ENCODE measurements around the gene LMX1A.

The LMX1A gene

DNA sequence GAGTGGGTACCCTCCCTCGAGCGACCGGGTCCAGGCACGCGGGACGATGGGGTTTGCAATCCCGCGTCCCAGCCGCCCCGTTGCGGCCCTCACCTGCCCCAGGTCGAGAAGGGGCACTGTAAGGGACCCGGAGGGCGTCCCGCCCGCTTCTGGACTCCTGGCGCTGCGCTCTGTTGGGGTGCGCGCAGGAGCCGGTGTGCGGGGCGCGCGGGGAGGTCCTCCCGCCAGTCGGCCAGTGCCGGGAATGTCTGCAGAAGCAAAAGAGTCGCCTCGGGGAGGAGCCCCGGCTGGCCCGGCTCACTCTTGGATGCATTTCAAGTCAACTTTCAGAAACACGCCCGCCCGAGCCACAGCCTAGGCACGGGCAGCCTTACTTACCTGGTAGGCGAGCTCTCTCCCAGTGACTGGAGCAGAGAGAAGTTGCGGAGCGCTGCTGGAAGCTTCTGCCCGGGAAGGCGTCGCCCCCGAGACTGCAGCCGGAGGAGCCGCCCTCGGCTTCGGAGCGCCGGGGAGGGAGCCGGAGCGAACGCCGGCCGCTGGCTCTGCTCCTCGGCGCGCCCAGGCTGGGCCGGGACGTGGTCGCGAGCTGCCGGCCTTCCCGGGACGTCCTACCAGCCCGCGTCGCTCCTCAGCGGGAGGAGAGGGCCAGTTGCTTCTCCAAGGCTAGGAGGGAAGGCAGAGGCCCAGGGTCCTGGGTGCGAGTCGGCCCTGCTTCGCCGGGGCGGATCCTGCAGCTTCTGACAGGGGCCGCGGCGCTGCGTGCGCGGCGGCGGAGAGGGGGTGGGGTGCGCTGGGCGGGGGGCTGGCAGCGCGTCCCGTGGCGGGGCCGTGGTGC lies at the start of gene LMX1A:
TSS of gene LMX1A (minus strand) at position 739 of the 835 bp plus-strand sequence. CDS start 1,156 bp downstream, outside the sequence.
- DNase-seq: no peak

DNA sequence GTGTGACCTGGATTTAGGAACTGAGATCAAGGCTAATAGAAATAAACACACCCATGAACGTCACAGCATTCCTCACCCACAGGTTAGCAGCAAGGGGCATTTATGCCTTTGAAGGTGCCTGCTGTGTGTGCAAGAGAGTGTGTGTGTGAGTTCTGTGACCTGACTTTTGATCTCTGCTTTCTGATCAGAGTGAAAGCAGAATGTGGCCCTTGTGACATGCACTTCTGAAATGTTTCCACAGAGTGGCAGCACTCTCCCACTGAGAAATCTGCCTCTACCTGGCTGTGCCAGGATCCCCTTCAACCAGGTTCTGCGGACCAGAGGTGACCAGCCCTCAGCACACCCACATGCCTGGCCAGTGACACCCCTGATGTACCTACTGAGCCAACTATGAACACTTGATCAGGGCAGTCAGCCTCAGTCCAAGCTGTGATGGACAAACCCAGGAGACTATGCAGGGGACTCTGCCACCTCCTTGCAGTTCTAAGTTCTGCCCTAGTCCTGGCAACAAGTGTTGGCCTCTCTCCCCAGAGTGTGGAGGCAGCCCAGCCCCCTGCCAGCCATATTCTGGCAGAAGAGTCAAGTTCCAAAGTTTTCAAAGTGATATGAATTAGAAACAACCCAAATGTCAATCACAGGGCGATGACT lies 47.4 kb upstream of the LMX1A start:
- peak; percentile 80 for DNase-seq

DNA sequence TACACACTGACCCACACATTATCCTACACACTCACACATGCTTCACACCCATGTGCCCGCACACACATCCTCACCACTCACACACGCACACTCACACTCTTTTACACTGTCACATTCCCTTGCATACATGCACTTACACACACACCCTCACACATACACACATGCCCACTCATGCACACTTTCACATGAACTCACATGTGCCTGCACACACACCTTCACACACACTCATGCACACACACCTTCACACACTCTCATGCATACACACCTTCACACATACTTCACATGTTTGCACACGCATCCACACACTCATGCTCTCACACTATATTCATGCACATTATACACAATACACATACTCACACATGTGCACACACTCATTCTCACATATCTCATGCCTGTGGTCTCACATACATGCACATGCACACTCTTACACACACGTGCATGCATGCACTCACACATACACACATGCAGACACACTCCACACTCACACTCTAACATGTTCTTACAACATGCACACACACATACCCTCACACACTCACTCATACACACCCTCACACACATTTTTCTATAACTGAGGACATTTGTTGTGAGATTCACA lies 46.1 kb upstream of the LMX1A start:
- DNase-seq: no peak

DNA sequence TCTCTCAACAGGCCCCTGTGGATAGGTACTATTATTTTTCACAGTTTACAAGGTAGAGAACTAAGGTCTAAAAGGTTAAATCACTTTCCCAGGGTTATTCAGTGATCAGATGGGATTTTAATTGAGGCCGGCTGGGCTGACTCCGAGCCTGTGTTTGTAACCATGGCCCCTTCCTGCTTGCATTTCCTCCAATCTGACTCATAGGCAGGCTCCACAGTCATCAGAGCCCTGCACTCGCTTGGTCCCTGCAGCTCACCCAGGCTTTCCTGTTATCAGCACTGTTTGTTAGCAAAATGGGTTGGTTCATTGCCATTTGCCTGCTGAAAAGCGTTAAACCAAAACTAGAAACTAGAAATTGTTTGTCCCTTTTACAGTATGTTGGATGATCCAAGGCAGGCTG lies 41.4 kb upstream of the LMX1A start:
- DNase-seq: no peak

DNA sequence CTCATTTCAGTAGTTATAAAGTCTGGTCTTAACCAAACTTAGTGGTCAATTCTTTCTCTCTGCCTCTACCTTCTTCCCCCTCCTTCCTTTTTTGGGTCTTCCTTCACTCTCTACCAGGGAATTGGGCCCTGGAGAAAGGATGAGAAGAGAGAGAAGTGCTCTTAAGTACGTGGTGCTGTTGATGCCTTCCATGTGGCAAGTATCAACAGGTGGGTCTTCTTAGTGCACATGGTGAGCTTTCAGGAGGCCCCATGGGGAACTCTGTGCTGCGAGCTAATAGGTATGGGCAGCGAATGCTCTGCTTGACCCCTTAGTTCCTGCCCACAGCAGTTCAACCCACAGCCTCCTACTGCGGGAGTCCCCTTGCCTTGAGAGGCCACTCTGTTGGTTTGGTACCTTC lies 39.4 kb upstream of the LMX1A start:
- DNase-seq: no peak

DNA sequence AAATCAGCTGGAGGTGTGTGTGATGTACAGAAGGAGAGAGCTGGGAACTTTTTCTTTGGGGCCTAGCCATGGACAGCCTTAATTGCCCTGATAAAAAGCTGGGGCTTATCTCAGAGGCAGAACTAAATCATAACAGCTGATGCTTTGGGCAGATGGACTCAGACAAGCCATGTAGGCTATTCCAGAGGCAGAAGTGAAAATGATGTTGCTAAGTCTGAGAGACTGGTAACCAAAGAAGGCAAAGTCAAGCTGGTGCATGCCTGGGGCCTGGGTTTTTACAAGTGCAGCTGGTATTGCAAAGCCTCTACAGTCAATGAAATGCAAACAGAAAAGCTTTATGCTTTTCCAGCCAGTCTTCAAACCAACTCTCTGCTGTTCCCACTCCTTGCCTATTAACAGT lies 39.0 kb upstream of the LMX1A start:
- DNase-seq: peak; percentile 46

DNA sequence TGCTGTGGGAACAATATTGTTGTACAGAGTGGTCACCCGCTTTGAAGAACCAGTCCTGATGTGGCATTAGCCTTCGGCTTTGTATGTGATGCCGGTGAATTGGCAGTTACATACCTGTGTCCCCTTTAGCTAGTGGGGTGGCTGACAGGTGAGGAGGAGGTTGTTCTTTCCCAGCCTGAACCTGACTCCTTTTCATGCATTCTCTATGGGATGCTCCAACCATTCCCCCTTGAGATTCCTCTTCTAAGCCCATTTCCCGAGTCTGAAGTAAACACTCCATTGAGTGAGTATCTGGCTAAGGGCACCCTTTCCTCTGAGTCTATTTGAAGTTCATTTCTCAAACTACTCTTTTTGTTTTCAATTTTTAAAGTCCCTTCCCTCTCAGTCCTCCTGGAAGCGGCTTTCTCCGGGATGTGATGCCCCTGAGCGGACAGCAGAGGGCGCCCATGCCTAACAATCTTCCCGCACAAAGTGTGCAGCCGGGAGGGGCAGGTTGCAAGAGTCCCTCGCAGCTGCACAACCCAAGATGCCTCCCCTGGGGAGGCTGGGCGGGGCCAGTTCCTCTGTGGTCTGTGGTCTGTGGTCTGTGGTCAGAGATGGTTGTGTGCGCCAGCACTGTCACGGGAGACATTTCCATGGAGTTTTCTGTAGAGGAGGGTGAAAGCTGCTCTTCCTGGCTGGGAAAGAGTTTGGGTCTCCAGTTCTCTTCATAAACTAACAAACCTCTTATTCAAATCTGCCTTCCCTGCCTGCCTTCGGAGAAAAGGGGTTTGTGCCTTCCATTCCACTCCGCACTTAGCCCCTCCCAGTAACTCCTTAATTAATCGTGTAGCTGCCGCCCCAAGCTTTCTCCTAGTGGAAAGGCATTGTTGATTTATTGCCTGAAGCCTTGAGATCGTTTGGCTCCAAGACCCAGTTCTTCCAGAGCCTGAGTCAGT lies 36.4 kb upstream of the LMX1A start:
- DNase-seq: peak; percentile 97

DNA sequence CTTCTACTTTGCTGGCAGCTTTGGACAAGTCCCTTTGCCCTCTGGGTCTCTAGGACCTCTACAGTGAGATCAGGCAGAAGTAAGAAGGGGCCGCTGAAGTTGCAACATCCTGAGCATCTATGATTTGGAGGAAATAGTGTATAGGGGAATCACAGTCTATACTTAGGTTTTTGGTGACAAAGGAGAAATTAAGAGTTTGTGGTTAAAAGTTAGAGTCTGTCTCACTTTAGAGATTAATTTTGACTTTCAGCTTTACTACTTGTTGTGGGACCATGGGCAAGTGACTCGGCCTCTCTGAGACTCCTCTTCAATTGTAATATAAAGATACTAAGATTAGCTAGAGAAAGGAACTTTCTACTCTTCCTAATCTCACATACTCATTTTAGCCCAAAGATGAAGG lies 33.1 kb upstream of the LMX1A start:
- no peak for DNase-seq

DNA sequence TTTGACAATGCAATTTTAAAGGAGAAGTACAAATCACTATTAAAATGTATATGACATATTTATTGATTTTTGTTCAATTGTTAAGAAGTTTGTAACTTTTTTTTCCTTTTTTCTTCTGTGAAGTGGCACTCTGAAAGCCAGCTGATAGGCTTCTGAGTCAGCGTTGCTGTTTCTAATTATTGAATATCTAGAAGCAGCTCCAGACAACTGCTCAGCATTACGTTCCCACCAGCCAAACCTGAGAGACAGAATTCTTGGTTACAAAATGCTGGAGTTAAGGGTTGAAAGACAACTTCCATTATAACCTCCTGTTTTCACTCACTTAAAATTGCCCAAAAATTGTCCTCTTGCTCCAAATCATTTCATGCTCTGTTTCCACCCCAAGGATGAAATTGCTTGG lies 31.4 kb upstream of the LMX1A start:
- no peak for DNase-seq

DNA sequence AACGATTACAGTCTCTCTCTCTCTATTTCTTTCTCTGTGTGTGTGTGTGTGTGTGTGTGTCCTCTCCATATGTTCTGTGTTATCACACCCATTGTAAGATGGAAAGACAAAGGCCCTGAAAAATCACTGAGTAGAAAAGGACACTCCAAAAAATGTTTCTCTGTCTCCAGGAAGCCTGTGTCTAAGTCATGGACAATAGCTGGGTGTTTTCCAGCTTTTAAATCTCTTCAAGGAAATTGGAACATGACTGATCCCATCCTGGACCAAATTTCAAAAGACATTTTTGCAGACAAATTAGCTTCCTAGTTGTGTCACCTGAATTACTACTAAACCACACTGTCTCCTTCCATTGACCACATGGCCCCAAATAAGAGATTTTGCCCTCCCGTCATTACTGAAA lies 31.0 kb upstream of the LMX1A start:
- DNase-seq: no peak

DNA sequence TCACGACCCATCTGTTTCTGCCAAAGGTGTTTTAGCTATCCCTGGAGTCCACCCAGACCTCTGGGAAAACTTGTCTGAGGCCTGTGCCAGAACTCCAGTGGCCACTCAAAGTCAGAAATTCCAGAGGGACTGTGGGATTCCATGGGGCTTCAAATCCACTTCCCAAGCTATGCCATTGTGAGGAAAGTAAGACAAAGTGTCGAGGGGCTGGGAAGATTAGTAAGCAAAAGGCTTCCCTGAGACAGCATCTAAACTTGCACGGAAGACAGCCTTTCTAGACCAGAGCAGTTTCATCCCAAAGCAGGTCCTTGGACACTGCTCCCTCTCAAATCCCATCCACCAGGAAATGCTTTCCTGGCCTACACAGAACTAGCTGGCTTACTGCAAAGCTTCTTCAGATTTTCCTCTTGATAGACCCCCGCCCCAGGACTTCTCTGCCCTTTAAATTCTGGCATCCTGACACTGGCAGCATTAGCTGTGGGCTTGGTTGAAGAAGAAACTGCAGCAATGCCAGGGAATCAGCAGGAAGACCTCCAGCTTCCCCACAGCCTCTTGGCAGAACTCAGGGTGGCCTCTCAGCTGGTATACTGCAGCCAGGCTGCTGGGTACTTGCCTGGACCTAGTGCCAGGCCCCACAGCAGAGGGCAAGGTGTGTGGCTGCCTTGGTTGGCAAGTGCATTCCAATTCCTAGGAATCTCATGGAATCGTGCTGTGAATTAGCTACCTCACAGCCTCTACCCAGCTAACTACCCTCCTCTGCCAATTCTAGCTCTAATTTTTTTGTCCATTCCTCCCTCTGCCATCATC lies 27.3 kb upstream of the LMX1A start:
- DNase-seq: no peak

DNA sequence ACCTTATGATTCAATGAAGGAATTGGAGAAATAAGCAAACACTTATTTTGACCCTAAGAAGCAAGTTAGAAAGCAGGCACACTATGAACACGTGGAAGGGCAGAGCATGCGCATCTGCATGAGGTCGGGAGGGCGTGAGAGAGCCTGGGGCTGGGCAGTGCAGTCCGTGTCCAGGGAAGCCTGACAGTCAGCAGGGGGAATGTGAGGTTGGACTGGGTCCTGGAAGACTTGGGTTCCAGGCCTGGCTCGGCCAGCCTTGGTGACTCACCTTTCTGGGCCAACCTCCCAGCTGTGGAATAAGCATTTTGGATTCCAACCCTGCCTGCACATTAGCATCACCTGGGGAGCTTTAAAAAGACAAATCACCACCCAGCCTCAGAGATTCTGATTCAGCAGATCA lies 26.6 kb upstream of the LMX1A start:
- no peak for DNase-seq

DNA sequence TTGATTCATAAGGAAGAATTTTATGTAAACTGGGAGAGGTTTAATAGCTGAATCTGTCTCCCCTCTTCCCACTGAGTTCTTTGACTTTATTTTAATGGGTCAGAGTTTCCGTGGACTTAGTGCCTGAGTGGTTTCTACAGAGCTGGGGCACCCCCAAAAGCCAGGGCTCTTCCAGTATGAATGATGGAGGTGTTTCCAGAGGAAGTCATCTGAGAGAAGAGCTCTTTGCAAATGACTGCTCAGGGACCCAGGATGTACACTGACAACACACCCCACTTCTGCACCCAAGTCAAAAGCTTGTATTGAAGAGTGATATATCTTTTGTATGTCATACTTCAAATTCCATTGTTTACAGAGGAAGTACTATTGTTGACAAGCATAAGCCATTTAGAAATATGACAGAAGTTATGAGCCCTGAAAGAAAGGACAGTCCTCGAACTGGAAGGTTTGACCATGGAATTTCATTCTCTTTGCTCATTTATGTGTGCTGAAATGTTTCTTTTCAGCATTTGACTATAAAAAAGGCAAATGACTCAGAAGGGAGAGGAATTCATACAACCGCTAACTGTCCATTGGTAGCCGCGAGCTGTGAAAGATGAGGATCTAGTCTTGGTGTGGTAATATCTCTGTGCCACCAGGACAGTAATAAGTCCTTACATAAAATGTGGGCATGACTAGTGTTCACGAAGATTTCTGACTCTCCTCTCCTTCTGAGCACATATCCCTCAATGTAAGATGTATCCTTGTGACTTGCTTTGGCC lies 25.4 kb upstream of the LMX1A start:
- no peak for DNase-seq

DNA sequence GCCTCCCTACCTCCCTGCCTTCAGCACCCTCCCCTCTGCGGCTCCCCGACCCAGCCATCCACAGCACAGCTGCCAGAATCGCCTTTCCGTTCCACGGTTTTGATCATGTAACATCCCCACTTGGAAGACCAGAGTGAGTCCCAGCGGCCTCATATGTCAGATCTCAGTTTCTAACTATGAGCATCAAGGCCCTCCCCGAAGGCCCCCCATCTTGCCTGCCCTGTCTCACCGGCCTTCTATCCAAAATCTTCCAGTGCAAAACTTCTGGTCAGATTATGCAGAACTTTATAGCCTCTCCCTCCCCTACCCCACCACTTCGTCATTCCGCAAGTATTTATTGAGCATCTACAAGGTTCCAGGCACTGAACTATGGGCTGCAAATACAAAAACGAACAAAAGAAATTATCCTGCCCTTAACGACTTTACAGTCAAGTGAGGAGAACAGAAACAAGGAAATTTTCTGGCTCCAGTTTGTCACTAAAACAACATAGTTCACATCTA lies 20.3 kb upstream of the LMX1A start:
- DNase-seq: no peak

DNA sequence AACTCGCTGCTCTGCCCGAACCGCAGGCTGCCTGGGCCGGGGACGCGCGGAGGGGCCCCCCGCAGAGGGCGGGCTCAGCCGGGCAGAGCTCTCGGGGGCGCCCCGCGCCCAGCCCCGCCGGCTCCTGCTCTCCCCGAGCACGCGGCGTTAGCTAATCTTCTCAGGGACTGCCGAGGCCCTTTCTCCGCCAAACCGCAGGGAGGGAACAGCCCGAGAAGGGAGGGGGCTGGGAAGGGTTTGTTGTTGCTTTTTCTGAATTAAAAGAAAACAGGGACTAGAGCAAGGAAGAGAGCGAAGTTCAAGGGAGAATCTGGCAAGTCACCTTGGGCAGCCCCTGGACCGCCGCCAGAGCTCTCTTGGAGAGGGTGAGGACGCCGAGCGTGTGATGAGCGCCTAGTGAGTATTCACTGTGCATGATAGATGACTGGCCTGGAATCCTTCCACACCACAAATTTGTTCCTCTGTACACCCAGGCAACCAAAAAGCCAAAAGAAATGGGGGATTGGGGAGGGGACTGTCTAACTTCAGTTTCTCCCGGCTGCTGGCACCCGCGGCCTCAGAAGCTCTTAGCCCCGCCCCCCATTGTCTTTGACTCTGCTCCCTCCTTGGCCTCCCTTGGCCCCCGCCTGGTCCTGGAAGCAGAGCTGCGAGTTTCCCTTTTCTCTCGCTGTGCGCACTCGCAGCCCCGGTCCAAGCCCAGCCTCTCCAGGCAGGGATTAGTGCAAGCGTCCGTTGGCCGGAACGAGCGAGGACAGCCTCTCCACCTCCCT lies 19.7 kb upstream of the LMX1A start:
- DNase-seq: peak; percentile 32

DNA sequence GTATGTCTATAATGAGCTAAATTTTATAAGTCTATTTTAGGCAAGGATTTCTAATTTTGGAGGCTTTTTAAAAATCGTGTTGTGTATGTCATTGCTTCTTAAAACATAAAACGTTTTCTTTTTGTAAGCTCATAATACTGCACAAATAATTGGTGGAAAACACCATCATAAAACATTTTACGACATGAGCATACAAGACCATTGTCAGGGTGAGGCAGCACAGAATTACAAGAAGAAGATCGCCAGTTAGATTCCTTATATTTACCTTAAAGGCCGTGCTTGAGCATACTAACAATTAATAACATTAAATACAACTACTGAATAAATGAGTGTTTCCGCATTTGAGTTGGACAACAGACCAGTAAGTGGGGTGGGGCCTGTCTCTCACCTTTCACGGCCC lies 19.1 kb upstream of the LMX1A start:
- DNase-seq: no peak

DNA sequence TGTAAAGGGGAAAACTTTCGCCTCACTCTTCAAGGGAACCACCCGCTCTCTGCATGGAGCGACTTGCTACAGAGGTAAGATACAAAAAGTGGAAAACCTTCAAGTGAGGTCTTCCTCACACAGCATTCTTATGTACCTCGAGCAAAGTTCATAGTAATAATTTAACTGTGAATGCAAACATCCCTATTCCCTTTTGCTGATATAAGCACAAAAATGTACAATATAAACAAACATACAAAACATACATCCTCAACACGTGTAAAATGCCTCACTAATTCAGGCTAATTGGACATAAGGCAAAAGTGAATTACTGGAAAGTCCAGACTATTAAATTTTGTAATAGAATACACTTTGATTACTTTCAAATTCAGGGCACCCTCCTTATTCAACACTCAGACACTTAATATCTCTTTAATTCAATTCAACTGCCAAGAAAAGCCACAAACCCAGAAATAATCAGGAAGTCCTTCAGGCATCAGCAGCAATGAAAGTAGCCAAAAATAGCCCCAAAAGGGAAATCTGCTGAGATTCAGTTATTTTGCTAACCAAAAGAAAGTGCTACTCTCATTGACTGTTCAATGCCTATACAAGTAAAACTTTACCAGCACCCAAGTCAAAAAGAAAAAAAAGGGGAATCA lies 15.2 kb upstream of the LMX1A start:
- no peak for DNase-seq

DNA sequence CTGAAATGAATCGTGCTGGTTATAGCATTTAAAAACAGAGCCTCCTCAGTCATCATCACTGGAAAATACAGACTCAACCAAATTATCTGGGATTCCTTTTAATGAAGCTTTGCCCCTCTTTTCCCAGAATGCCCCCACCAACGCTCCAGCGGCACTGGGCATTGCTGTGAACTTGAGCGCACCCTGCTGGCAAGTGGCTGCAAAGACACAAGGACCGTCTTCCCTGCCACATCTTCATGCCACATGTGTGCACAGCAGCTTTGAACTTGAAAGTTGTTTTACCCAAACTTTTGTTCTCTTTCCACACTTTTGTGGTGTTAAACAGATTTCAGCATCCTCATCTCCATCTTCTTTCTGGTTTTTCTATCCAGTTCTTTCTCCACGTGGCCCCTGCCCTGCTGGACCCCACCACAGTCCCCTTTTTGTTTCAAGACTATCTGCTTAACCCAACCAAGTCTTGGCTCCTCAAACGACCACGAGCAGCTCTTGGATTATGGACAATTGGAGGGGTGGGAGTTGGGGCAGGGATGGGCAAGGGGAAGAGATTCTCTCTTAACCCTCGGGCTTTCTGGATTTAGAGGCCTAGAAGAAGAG lies 12.8 kb upstream of the LMX1A start:
- DNase-seq: peak; percentile 86

DNA sequence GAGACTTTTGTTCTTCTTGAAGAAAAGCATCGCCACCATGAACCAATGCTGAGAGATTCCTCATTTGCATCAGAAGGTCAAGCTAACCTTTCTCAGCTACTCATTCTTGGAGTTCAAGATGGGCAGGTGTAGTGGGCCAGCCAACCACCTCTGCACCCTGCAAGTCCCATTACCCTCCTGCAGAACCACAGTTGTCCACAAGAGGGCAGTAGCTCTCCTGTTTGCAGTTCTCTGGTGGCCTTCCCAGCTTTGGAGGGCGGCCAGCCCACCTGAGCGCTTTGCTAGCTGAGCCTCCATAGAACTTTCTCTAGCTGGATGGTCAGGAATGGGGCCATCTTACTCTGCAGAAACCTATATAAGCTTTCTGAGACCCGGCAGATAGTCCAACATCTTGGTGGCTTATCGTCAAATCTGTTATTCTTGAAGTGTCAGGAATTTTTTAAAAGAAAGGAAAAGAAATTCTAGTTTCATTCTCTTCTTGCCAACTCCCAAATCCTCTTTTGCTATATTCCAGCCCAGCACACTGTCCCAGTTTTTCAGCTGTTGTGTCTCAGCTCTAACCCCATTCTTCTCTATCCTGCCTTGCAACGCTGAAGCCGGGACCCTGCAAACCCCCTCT lies 11.0 kb upstream of the LMX1A start:
- peak; percentile 93 for DNase-seq
